T-helper 17 cell (primary cell): Measurements from ENCODE around the gene THAP4. TPM values are rescaled to one million over a fixed set of nuclear protein-coding genes. Genes with fewer than 3 reads are reported as not detected.

Experiments
- ATAC-seq: fragments of 150-1000 bp; cut with Tn5 transposase; 2 replicates; pipeline ENCODE4 v1.10.0; 2021; ENCODE audit warnings: mild to moderate bottlenecking, moderate library complexity
- DNase-seq, 3 donors: peaks; one replicate each; pipeline versions ENCODE4 v3.0.0 to v3.0.0-alpha.2; 2020 to 2021
- H3K9me3 ChIP-seq: one replicate; pipeline ENCODE4 v1.7.0; 2013; ENCODE audit warnings: low read length, mild to moderate bottlenecking; ENCODE audit not compliant: control insufficient read depth, poor library complexity, severe bottlenecking
- H3K27ac Mint-ChIP-seq: one replicate; pipeline ENCODE4 v1.8.0; 2022; ENCODE audit warnings: mild to moderate bottlenecking, moderate library complexity, mixed read lengths
- H3K27me3 Mint-ChIP-seq: one replicate; pipeline ENCODE4 v1.8.0; 2022; ENCODE audit warnings: mixed read lengths
- H3K36me3 Mint-ChIP-seq: one replicate; pipeline ENCODE4 v1.8.0; 2022; ENCODE audit warnings: low read depth, mixed read lengths
- H3K4me1 Mint-ChIP-seq: one replicate; pipeline ENCODE4 v1.8.0; 2022; ENCODE audit warnings: mild to moderate bottlenecking, mixed read lengths
- H3K4me3 Mint-ChIP-seq: one replicate; pipeline ENCODE4 v1.8.0; 2022; ENCODE audit warnings: mild to moderate bottlenecking, moderate library complexity, mixed read lengths
- total RNA-seq, 4 donors: library from RNA in 2 of 4; stranded (reverse) in 2 of 4; gene quantifications; one replicate each; pipeline ENCODE4 v1.2.3 and lab custom pipeline; 2022 to 2026

Gene THAP4
- total RNA-seq, 2 donors from 2014 or later, result 28.0 to 36.9 TPM

DNA sequence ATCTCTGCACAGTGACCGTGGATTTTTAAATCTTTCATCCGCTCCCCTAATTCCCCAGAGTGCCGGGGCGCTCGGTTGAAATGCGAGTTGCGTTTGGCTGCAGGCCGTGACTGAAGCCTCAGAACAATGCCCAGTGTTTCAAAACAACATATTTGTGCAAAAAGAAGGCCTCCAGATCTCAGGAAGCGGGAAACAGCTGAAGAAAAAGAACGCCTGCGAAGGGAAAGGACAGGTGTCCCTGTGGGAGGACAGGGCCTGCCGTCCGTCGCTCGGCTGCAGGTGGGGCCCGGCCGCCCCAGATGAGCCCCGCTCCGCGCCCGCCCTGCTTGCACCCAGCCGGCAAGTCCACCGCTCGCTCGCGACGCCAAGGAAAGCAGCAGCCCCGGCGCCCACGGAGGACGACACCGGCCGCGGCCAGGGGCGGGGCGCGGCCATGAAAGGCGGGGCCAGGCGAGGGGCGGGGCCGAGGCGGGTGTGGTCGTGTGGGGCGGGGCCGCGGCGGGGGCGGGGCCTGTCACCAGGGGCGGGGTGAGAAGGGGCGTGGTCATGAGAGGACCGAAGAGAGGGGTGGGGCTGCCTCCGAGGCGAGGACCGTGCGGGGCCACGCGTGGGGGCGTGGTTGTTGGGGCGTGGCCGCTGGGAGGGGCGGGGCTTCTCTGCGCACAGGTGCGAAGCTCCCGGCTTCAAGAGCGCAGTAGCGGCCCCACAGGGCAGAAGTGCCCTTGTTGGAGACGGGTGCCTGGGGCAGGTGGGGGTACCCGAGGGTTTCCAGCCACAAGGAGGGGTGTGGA lies 96.0 kb downstream of the THAP4 start:
- Mint-ChIP-seq H3K4me3 (peak overlapping the region; percentile 72), H3K27me3 (peaks cover 34% of the 10 kb centered on the region), H3K4me1 (no peaks in the 10 kb centered on the region), H3K27ac (no peak overlapping the region), H3K36me3 (no peaks in the 10 kb centered on the region)
- no peaks in the 10 kb centered on the region for H3K9me3 ChIP-seq
- peak; percentile 83 for ATAC-seq
- peak; percentile 49 to 57 (median 54) for DNase-seq

DNA sequence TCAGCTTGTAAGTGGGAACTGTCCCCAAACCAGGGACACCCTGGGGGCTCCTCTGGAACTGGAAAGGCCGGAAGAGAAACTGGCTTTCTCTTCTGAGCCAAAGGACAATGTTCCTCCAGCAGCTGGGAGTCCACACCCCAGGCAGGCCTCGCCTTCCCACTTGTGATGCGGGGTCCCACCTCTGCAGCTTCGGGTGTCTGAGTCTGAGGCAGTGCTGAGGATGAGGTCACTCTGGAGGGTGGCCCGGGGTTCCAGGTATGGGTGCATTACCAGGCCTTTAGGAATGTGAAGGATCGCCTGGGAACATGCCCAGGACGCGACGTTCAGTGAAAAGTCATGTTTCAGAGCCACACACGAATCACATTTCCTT lies 96.6 kb downstream of the THAP4 start:
- Mint-ChIP-seq H3K27ac (no peak overlapping the region), H3K36me3 (no peaks in the 10 kb centered on the region), H3K4me3 (peak overlapping the region; percentile 72), H3K27me3 (peaks cover 37% of the 10 kb centered on the region), H3K4me1 (no peaks in the 10 kb centered on the region)
- DNase-seq (no peak), ATAC-seq (no peak)
- H3K9me3 ChIP-seq, result no peaks in the 10 kb centered on the region

GRCh38 chr2:241539616-241540374 lies 97.2 kb downstream of the THAP4 start:
- H3K27me3 Mint-ChIP-seq, result peaks cover 37% of the 10 kb centered on the region
- no peaks in the 10 kb centered on the region for H3K4me1 Mint-ChIP-seq
- ATAC-seq (no peak), DNase-seq (no peak)
- no peaks in the 10 kb centered on the region for H3K36me3 Mint-ChIP-seq
- no peaks in the 10 kb centered on the region for H3K9me3 ChIP-seq
- H3K4me3 Mint-ChIP-seq, result no peak overlapping the region
- H3K27ac Mint-ChIP-seq, result no peak overlapping the region

GRCh38 chr2:241538838-241539615 lies 97.9 kb downstream of the THAP4 start:
- H3K4me1 Mint-ChIP-seq, result peaks cover 3% of the 10 kb centered on the region
- H3K27ac Mint-ChIP-seq, result no peak overlapping the region
- no peaks in the 10 kb centered on the region for H3K36me3 Mint-ChIP-seq
- no peak overlapping the region for H3K4me3 Mint-ChIP-seq
- H3K27me3 Mint-ChIP-seq, result peaks cover 43% of the 10 kb centered on the region
- DNase-seq, result no peak
- ATAC-seq, result no peak
- no peaks in the 10 kb centered on the region for H3K9me3 ChIP-seq

- peaks cover 32% of the 10 kb centered on the region for H3K27me3 Mint-ChIP-seq
- ATAC-seq (no peak), DNase-seq (no peak)
- H3K9me3 ChIP-seq, result no peaks in the 10 kb centered on the region
- H3K36me3 Mint-ChIP-seq, result no peaks in the 10 kb centered on the region
- no peak overlapping the region for H3K4me3 Mint-ChIP-seq
- peaks cover 3% of the 10 kb centered on the region for H3K4me1 Mint-ChIP-seq
- H3K27ac Mint-ChIP-seq, result no peak overlapping the region
These were observed 100.9 kb downstream of the THAP4 start for GRCh38 chr2:241535871-241536655.

- no peak for DNase-seq
- H3K4me3 Mint-ChIP-seq, result no peak overlapping the region
- H3K36me3 Mint-ChIP-seq, result no peaks in the 10 kb centered on the region
- H3K4me1 Mint-ChIP-seq, result peaks cover 3% of the 10 kb centered on the region
- H3K9me3 ChIP-seq, result no peaks in the 10 kb centered on the region
- H3K27me3 Mint-ChIP-seq, result peaks cover 25% of the 10 kb centered on the region
- ATAC-seq, result no peak
- H3K27ac Mint-ChIP-seq, result no peak overlapping the region
These were observed 102.1 kb downstream of the THAP4 start for GRCh38 chr2:241534701-241535375.

Other genes with a start within 250 kb of the THAP4 start
- 100 to 1,000 TPM; 105 to 109 TPM for gene STK25, start 128.6 kb downstream of the THAP4 start, total RNA-seq
- not detected for gene BOK, start 78.4 kb downstream of the THAP4 start, total RNA-seq
- gene ATG4B, start 535 bp upstream of the THAP4 start, total RNA-seq, result 100 to 1,000 TPM; 104 to 119 TPM
- 10 to 100 TPM; 11.9 TPM for gene DTYMK, start 49.7 kb upstream of the THAP4 start, total RNA-seq
- gene ING5, start 64.9 kb upstream of the THAP4 start, total RNA-seq, result 10 to 100 TPM; 50.2 to 60.8 TPM
- 10 to 100 TPM; 28.0 to 32.6 TPM for gene D2HGDH, start 97.5 kb upstream of the THAP4 start, total RNA-seq
- 1 to 10 TPM; 2.2 to 2.4 TPM for gene GAL3ST2, start 139.7 kb upstream of the THAP4 start, total RNA-seq
- 1 to 10 TPM; 4.1 to 9.4 TPM for gene NEU4, start 172.0 kb upstream of the THAP4 start, total RNA-seq
- 10 to 100 TPM in 1 of 2 donors, 1 to 10 TPM in 1; 8.1 to 10.4 TPM for gene PDCD1, start 221.7 kb upstream of the THAP4 start, total RNA-seq
- under 1 TPM in 1 of 2 donors, not detected in 1; 0.12 TPM for gene RTP5, start 232.6 kb upstream of the THAP4 start, total RNA-seq